GM19238 (cell line): Measurements from ENCODE around the gene TNFAIP6.
"Not testable (repeated sequence)": the region's sequence is repeated elsewhere in the genome, so short reads cannot be mapped to it uniquely, and the experiment has no call there.

ENCODE experiments used
- DNase-seq: peaks from one replicate; pipeline ENCODE4 v3.0.0; 2011; ENCODE audit warnings: low spot score; ENCODE audit not compliant: insufficient read length

Gene TNFAIP6

DNA sequence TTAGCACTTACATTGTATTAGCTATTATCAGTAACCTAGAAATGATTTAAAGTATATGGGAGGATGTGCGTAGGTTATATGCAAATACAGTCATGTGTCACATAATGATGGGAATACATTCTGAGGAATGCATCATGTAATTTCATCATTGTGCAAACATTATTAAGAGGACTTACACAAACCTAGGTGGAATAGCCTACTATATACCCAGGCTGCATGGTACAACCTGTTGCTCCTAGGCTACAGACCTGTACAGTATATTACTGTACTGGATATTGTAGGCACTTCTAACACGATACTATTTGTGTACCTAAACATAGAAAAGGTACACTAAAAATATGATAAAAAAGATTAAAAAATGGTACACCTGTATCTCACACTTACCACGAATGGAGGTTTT is 60.3 kb downstream of the TNFAIP6 start:
- no peak for DNase-seq

DNA sequence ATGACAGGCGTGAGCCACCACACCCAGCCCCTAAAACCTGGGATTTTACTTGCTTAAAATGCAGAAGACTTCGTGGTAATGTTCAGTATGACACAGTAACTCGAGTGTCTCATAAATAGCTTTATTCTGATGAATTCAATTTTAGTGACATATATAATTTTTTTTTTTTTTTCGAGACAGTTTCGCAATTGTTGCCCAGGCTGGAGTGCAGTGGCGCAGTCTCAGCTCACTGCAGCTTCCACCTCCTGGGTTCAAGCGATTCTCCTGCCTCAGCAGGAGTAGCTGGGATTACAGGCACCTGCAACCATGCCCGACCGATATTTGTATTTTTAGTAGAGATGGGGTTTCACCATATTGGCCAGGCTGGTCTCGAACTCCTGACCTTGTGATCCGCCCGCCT is 64.3 kb downstream of the TNFAIP6 start:
- DNase-seq = not testable (repeated sequence)

- DNase-seq = peak; percentile 9
These were observed 65.6 kb downstream of the TNFAIP6 start for GRCh38 chr2:151422917-151423439.

- no peak for DNase-seq
These were observed 66.4 kb downstream of the TNFAIP6 start for GRCh38 chr2:151423760-151424159.
